Fibroblast of skin of back (primary cell): ENCODE results near the gene RHOT2.

Experiments
- DNase-seq: peaks from one replicate; pipeline ENCODE4 v3.0.0-alpha.2; 2013

Gene RHOT2

DNA sequence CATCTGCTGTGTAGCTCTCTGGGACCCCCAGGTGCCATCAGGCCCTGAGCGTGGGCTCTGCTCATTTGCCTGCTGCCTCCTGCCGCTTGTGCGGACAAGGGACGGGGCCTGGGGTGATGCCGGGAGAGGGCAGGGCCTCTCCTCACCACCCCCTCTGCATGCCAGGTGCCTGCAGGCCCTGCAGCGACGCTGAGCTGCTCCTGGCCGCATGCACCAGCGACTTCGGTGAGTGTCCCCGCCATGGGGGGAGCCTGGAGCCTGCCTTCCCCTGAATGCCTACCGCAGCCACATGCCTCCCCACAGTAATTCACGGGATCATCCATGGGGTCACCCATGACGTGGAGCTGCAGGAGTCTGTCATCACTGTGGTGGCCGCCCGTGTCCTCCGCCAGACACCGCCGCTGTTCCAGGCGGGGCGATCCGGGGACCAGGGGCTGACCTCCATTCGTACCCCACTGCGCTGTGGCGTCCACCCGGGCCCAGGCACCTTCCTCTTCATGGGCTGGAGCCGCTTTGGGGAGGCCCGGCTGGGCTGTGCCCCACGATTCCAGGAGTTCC, 48.9 kb downstream of the RHOT2 start:
- no peak for DNase-seq

GRCh38 chr16:717450-718245, 49.7 kb downstream of the RHOT2 start:
- DNase-seq = no peak

DNA sequence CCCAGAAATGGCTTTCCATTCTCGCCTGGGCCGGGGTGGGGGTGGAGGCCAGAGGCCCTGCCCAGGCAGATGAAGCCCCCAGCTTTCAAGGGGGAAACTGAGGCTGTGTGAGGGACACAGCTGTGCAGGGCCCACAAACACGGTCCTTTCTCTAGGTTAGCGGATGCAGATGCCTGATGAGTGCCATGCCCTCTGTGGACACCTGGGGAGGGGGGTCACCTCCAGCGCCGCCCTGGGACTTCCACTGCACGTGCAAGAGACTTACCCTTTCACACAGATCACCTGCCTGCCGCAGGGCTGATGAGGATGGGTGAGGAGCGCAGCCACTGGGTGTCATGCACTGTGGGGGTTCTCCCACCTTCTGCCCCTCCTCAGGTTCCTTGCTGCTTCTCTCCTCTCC, 50.5 kb downstream of the RHOT2 start:
- DNase-seq = no peak

GRCh38 chr16:718922-719321, 51.0 kb downstream of the RHOT2 start:
- no peak for DNase-seq

- DNase-seq = peak; percentile 19
Observed at GRCh38 chr16:719815-720446, 52.0 kb downstream of the RHOT2 start.

- peak; percentile 75 for DNase-seq
Observed at GRCh38 chr16:720447-720989, 52.6 kb downstream of the RHOT2 start.

- peak; percentile 73 for DNase-seq
Observed at GRCh38 chr16:720990-721764, 53.2 kb downstream of the RHOT2 start, which contains the start of gene ANTKMT. Gene ANTKMT (plus strand): TSS chr16:721146. CDS start chr16:721275, 129 bp downstream.

GRCh38 chr16:721765-722540, 54.0 kb downstream of the RHOT2 start:
- no peak for DNase-seq

DNA sequence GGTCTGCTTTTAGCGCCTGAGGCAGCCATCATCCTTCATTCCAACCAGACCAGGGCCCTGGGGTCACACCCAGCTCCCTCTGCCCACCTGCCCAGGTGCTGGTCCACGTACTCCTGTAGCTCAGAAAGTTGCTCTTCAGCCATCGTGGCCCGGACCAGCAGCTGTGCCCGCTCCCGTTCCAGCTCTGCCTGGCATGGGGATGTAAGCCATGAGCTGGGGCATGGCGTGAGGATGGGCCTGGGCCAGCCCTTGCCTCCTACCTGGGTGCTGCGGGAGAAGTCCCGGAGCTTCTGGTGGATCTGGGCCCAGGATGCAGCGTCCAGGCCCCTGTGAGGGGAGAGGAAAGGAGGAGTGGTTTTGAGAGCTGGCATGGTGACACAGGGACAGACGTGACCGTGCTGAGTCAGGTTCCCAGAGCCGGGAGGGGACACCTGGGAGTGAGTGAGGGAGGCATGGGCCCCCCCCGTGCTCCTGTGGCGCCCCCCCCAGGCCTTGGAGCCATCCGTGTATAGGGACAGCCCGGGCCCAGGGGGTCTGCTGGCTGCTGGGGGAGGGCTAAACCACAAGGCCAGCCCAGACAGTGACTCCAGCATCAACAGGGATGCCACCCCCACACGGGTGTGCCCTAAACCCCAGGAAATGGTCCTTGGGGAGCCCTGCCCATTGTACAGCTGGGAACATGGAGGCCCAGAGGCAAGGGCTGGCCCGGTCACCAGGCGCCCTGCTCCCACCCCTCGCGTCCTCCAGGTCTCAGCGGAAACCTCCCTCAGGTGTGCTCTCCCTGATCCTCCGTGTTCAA, 55.1 kb downstream of the RHOT2 start:
- no peak for DNase-seq

DNA sequence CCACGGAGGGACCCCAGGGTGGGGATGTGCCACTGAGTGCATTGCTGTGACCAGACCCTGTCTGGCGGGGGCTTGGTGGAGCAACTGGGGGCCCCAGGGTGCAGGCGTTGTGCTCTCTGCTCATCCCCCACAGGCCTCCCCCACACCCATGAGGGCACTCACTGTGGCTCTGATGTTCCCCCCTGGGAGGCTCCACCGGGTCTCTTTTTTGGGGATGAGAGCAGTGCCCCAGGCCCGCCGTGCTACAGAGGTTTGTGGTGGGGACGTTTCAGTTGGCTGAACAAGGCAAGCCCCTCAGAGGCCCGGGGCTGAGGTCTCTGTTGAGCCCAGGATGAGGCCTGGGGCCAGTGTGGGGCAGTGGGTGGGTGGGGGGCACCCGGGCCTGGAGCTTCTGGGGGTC, 55.8 kb downstream of the RHOT2 start:
- no peak for DNase-seq
